ENCODE measurements around the gene GPHN.
A peak's percentile ranks its signal among the peaks of the same experiment; 100 is the strongest.

The GPHN gene

GRCh38 chr14:66507722-66508546, at the start of gene GPHN:
Gene GPHN (plus strand): TSS chr14:66508147.
- DNase-seq (ENCODE audit: low spot score) (peak; percentile 99), FAIRE-seq (peak; percentile 100)

- DNase-seq (ENCODE audit: low spot score): no peak
- FAIRE-seq: peak; percentile 73
Observed at GRCh38 chr14:66459603-66460002, 48.3 kb upstream of the GPHN start.

- no peak for FAIRE-seq
Observed at GRCh38 chr14:66464261-66464660, 43.7 kb upstream of the GPHN start.

GRCh38 chr14:66468778-66469367, 39.1 kb upstream of the GPHN start:
- no peak for DNase-seq (ENCODE audit: low spot score)
- no peak for FAIRE-seq

More at GRCh38 chr14:66464261-66464660, 43.7 kb upstream of the GPHN start:
- DNase-seq (ENCODE audit: low spot score): no peak

- DNase-seq (ENCODE audit: low spot score): no peak
- FAIRE-seq: peak; percentile 35
Observed at GRCh38 chr14:66471584-66471983, 36.4 kb upstream of the GPHN start.

- no peak for DNase-seq (ENCODE audit: low spot score)
- no peak for FAIRE-seq
Observed at GRCh38 chr14:66472251-66472650, 35.7 kb upstream of the GPHN start.

GRCh38 chr14:66473223-66473622, 34.7 kb upstream of the GPHN start:
- FAIRE-seq: no peak
- no peak for DNase-seq (ENCODE audit: low spot score)

- peak; percentile 93 for FAIRE-seq
- peak; percentile 24 for DNase-seq (ENCODE audit: low spot score)
Observed at GRCh38 chr14:66476964-66477363, 31.0 kb upstream of the GPHN start.

GRCh38 chr14:66477567-66477966, 30.4 kb upstream of the GPHN start:
- FAIRE-seq: peak; percentile 35
- no peak for DNase-seq (ENCODE audit: low spot score)

GRCh38 chr14:66482873-66483272, 25.1 kb upstream of the GPHN start:
- FAIRE-seq (no peak), DNase-seq (ENCODE audit: low spot score) (no peak)

- FAIRE-seq (no peak), DNase-seq (ENCODE audit: low spot score) (no peak)
Observed at GRCh38 chr14:66483322-66483721, 24.6 kb upstream of the GPHN start.

GRCh38 chr14:66485029-66485428, 22.9 kb upstream of the GPHN start:
- DNase-seq (ENCODE audit: low spot score): no peak
- FAIRE-seq: peak; percentile 27

GRCh38 chr14:66485910-66486421, 22.0 kb upstream of the GPHN start, which contains the start of gene CCDC196:
Gene CCDC196 (plus strand): TSS chr14:66486371. CDS start chr14:66486503, 132 bp downstream.
- DNase-seq (ENCODE audit: low spot score) (no peak), FAIRE-seq (peak; percentile 42)

- DNase-seq (ENCODE audit: low spot score): no peak
- FAIRE-seq: no peak
Observed at GRCh38 chr14:66487164-66487563, 20.8 kb upstream of the GPHN start.

- DNase-seq (ENCODE audit: low spot score) (no peak), FAIRE-seq (no peak)
Observed at GRCh38 chr14:66490143-66491111, 17.5 kb upstream of the GPHN start.

GRCh38 chr14:66493750-66494149, 14.2 kb upstream of the GPHN start:
- DNase-seq (ENCODE audit: low spot score): no peak
- no peak for FAIRE-seq

GRCh38 chr14:66495218-66496098, 12.5 kb upstream of the GPHN start:
- DNase-seq (ENCODE audit: low spot score): peak; percentile 78

GRCh38 chr14:66496188-66496807, 11.6 kb upstream of the GPHN start:
- FAIRE-seq: no peak
- no peak for DNase-seq (ENCODE audit: low spot score)

More at GRCh38 chr14:66495218-66496098, 12.5 kb upstream of the GPHN start:
- FAIRE-seq: peak; percentile 95

- DNase-seq (ENCODE audit: low spot score) (no peak), FAIRE-seq (peak; percentile 37)
Observed at GRCh38 chr14:66496911-66497310, 11.0 kb upstream of the GPHN start.

- FAIRE-seq: peak; percentile 35
Observed at GRCh38 chr14:66498311-66498710, 9.6 kb upstream of the GPHN start.

More at GRCh38 chr14:66498311-66498710, 9.6 kb upstream of the GPHN start:
- DNase-seq (ENCODE audit: low spot score): no peak
